Epithelial cell of alveolus of lung (primary cell): Measurements from ENCODE around the gene ORC5. TPM values are rescaled to one million over a fixed set of nuclear protein-coding genes. Genes with fewer than 3 reads are reported as not detected.

Experiments used
- total RNA-seq: library from RNA; depleted of rRNA; stranded (reverse); fragments of >200 nt; gene quantifications from 2 replicates; pipeline ENCODE4 v1.2.1, GENCODE V29; 2015

The ORC5 gene
- 16.3 and 23.7 TPM in 2 replicates for total RNA-seq

DNA sequence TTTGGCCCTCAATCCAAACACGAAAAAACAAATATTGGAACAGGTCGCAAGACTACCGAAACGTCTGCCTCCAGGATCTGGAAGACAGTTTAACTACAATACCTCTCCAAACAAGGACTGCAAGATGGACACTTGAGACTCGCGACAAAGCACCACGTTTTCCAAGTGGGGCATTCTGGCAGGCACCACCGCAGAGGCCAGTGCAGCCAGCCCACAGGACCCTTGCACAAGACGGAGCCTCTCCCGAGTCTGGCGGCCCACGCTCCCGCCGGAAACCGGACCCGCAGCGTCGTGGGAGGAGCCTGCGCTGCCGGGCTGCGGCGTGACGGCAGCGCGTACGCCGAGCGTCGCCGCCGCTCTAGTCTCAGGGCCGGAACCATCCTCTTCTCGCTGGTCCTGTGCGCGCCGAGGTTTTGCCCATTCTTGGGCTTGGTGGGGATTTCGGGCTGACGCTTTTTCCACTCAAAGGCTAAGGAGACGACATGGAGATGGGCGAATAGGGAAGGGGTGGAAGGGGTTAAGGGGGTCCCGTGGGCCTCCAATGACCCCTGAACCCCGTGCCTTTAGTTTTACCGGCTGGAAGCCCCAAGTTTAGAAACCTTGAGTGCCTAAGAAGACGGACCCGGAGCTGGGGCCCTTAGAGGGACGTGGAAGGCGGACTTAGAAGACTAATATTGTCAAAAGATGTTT is at the start of gene ORC5:
Gene ORC5 (minus strand): TSS at position 283 of the 690 bp plus-strand sequence. CDS start 109 bp downstream, at position 174.

Other genes with a start within 250 kb of the ORC5 start
- 0.65 and 2.7 TPM in 2 replicates for gene RELN, start 218.4 kb downstream of the ORC5 start, total RNA-seq
- gene LHFPL3, start 120.6 kb upstream of the ORC5 start, total RNA-seq, result not detected in 2 replicates